HepG2 (cell line): ENCODE data around the gene ZSWIM6. TPM values are rescaled to one million over a fixed set of nuclear protein-coding genes. Genes with fewer than 3 reads are reported as not detected.

ENCODE experiments used
- ATAC-seq: fragments of 200-7000 bp; cut with Tn5 transposase; 3 replicates; pipeline ENCODE4 v1.9.1; 2020; ENCODE audit warnings: mild to moderate bottlenecking, moderate library complexity
- BruUV-seq: library from RNA; stranded (reverse); fragments of 400-500 nt; replicated peaks from 2 replicates; lab custom pipeline; 2021; lab: Mats Ljungman, UMichigan
- CTCF ChIA-PET: fragments of 300-600 bp; formaldehyde crosslinking; extraction: SDS; loops from one replicate; lab custom pipeline; 2021; ENCODE audit warnings: low total read pairs, inconsistent platforms, low intra/inter-chr PET ratio; lab: Yijun Ruan, JAX
- POLR2A ChIA-PET: fragments of 350-600 bp; sonication (Branson Sonifier 250); formaldehyde crosslinking; loops from one replicate; lab custom pipeline; 2020; ENCODE audit warnings: antibody characterized with exemption, inconsistent platforms; lab: Yijun Ruan, JAX
- DNase-seq: peaks from one replicate; pipeline ENCODE4 v3.0.0-alpha.2; 2015; ENCODE audit warnings: low spot score
- FAIRE-seq: peaks from 3 replicates; lab custom pipeline; 2011; peaks lifted over from hg19 to GRCh38; lab: Jason Lieb, UNC
- H2AFZ ChIP-seq: one replicate; pipeline ENCODE4 v1.6.1; 2011; ENCODE audit warnings: low read length, inconsistent platforms
- H3K27ac ChIP-seq: fragments of 300-600 bp; 3 replicates; pipeline ENCODE4 v1.8.0; 2011; ENCODE audit warnings: mixed run types, mild to moderate bottlenecking, mixed read lengths, low read length, inconsistent platforms; ENCODE audit not compliant: insufficient read depth; ENCODE audit errors: extremely low read length
- H3K27me3 ChIP-seq, 2 experiments: fragments of 200-600 bp in 1 of 2; 2 replicates in 1 of 2; 3 replicates in 1 of 2; pipeline versions ENCODE4 v1.6.0 to v1.8.0; 2011; ENCODE audit warnings: low read length in 2 of 2, mild to moderate bottlenecking in 2 of 2, moderate library complexity in 2 of 2, inconsistent platforms in 1 of 2; ENCODE audit not compliant: insufficient read depth in 2 of 2, control insufficient read depth in 1 of 2
- H3K36me3 ChIP-seq, 2 experiments: fragments of 200-600 bp in 1 of 2; replicated peaks in 1 of 2; 2 replicates in 1 of 2; 3 replicates in 1 of 2; pipeline versions ENCODE4 v1.5.1 to v1.8.0; 2011; ENCODE audit warnings: low read length in 2 of 2, inconsistent platforms in 1 of 2; ENCODE audit not compliant: insufficient read depth in 2 of 2, control insufficient read depth in 1 of 2
- H3K4me1 ChIP-seq: 2 replicates; pipeline ENCODE4 v1.5.1; 2012; ENCODE audit warnings: low read length, inconsistent platforms; ENCODE audit not compliant: insufficient read depth
- H3K4me2 ChIP-seq: 2 replicates; pipeline ENCODE4 v1.6.0; 2011; ENCODE audit warnings: low read depth, low read length, inconsistent platforms
- H3K4me3 ChIP-seq, 3 experiments: fragments of 200-600 bp in 1 of 3; sonication (generic), shearing (Covaris generic) in 1 of 3; replicated peaks in 1 of 3; 2 replicates each; pipeline ENCODE4 v1.5.1; 2011 to 2016; ENCODE audit warnings: low read length in 3 of 3, inconsistent platforms in 2 of 3, low read depth in 2 of 3, mild to moderate bottlenecking in 2 of 3, control low read depth in 1 of 3, mixed read lengths in 1 of 3; ENCODE audit not compliant: insufficient read depth in 1 of 3
- H3K79me2 ChIP-seq: one replicate; pipeline ENCODE4 v1.6.1; 2011; ENCODE audit warnings: low read length, inconsistent platforms; ENCODE audit not compliant: insufficient read depth
- H3K9ac ChIP-seq: 2 replicates; pipeline ENCODE4 v1.6.0; 2011; ENCODE audit warnings: mild to moderate bottlenecking, low read depth, low read length, inconsistent platforms; ENCODE audit not compliant: insufficient read depth
- H3K9me3 ChIP-seq: 2 replicates; pipeline ENCODE4 v1.5.1; 2012; ENCODE audit warnings: mild to moderate bottlenecking, low read length
- H4K20me1 ChIP-seq: 2 replicates; pipeline ENCODE4 v1.6.0; 2011; ENCODE audit warnings: inconsistent platforms, mild to moderate bottlenecking, low read length, moderate library complexity; ENCODE audit not compliant: insufficient read depth
- ARNTL ChIP-seq: sonication (generic); formaldehyde crosslinking; IDR thresholded peaks from 2 replicates; pipeline ENCODE4 v1.4.0; 2020; ENCODE audit warnings: mild to moderate bottlenecking, missing genetic modification reagents
- CCAR2 ChIP-seq: fragments of 200-400 bp; formaldehyde crosslinking; optimal IDR thresholded peaks from 2 replicates; pipeline ENCODE3; 2018; ENCODE audit warnings: low read depth, mild to moderate bottlenecking, low read length, moderate library complexity
- CREB1 ChIP-seq, 2 experiments: fragments of 450-650 bp in 1 of 2; IDR thresholded peaks; 2 replicates each; pipeline ENCODE4 v1.6.1; 2016 to 2017; ENCODE audit warnings: control low read depth in 1 of 2, mild to moderate bottlenecking in 1 of 2, missing compliant biosample characterization in 1 of 2, missing genetic modification characterization in 1 of 2
- DNMT1 ChIP-seq: sonication (generic); formaldehyde crosslinking; IDR thresholded peaks from 2 replicates; pipeline ENCODE4 v1.5.1; 2020; ENCODE audit warnings: mild to moderate bottlenecking, missing genetic modification reagents
- ERF ChIP-seq: IDR thresholded peaks from 2 replicates; pipeline ENCODE4 v1.6.1; 2018; ENCODE audit warnings: missing biosample characterization, missing genetic modification reagents
- FOXA3 ChIP-seq: IDR thresholded peaks from 2 replicates; pipeline ENCODE4 v1.6.1; 2016; ENCODE audit warnings: missing genetic modification reagents, missing compliant biosample characterization
- FOXM1 ChIP-seq: sonication (generic); formaldehyde crosslinking; IDR thresholded peaks from 2 replicates; pipeline ENCODE4 v1.5.0; 2020; ENCODE audit warnings: missing genetic modification reagents
- HDAC1 ChIP-seq: sonication (generic); formaldehyde crosslinking; IDR thresholded peaks from 2 replicates; pipeline ENCODE4 v1.5.1; 2020; ENCODE audit warnings: mild to moderate bottlenecking, missing genetic modification reagents
- KDM3A ChIP-seq: IDR thresholded peaks from 2 replicates; pipeline ENCODE4 v1.6.1; 2018; ENCODE audit warnings: low read depth, missing compliant biosample characterization
- SP1 ChIP-seq, 2 experiments: fragments of 450-650 bp in 1 of 2; sonication (generic) in 1 of 2; formaldehyde crosslinking in 1 of 2; IDR thresholded peaks; 2 replicates each; pipeline versions ENCODE4 v1.4.0 to v1.6.1; 2016 to 2020; ENCODE audit warnings: missing genetic modification reagents in 1 of 2
- SP4 ChIP-seq: sonication (generic); formaldehyde crosslinking; IDR thresholded peaks from 2 replicates; pipeline ENCODE4 v1.8.1; 2023; ENCODE audit warnings: mild to moderate bottlenecking, missing genetic modification reagents
- SRSF4 ChIP-seq: fragments of 200-400 bp; formaldehyde crosslinking; IDR thresholded peaks from one replicate; pipeline ENCODE4 v1.6.1; 2018; ENCODE audit warnings: mild to moderate bottlenecking, low read depth, low read length, moderate library complexity; ENCODE audit not compliant: poor library complexity, severe bottlenecking
- ZFX ChIP-seq: sonication (generic); formaldehyde crosslinking; IDR thresholded peaks from 2 replicates; pipeline ENCODE4 v1.4.0; 2020; ENCODE audit warnings: mild to moderate bottlenecking, low read depth, missing genetic modification reagents, moderate library complexity
- ZNF354B ChIP-seq: sonication (generic); formaldehyde crosslinking; IDR thresholded peaks from 2 replicates; pipeline ENCODE4 v1.8.0; 2022; ENCODE audit warnings: mild to moderate bottlenecking, missing genetic modification reagents
- ZNF441 ChIP-seq: sonication (generic); formaldehyde crosslinking; IDR thresholded peaks from 2 replicates; pipeline ENCODE4 v1.7.0; 2021; ENCODE audit warnings: missing genetic modification reagents, borderline replicate concordance
- ZNF496 ChIP-seq: sonication (generic); formaldehyde crosslinking; IDR thresholded peaks from 2 replicates; pipeline ENCODE4 v1.8.1; 2023; ENCODE audit warnings: mild to moderate bottlenecking, moderate library complexity, missing genetic modification reagents; ENCODE audit not compliant: insufficient replicate concordance
- WGBS: methylation state at CpG from one replicate; pipeline ENCODE4 v1.1.6; 2017; ENCODE audit warnings: low lambda C conversion rate; 5-methylcytosine and 5-hydroxymethylcytosine counted together
- in situ Hi-C: cut with HindIII; loops from 2 replicates; pipeline ENCODE4 v1.10.0; 2017; ENCODE audit warnings: low pct_unique_long_range_greater_than_20kb; ENCODE audit not compliant: extremely low pct_ligation_motif_present
- intact Hi-C: fragments of 100-400 bp; cut with micrococcal nuclease; formaldehyde crosslinking; loops from one replicate; pipeline ENCODE4 v1.10.0; 2022; ENCODE audit not compliant: unreplicated experiment
- polyA plus RNA-seq, 8 experiments: library from polyadenylated mRNA; depleted of rRNA in 3 of 8; stranded (reverse) in 7 of 8; unstranded in 1 of 8; fragments of >200 nt; fragmentation: Illumina TruSeq in 4 of 8; extraction: Trizol in 4 of 8; gene quantifications; 2 replicates each; pipeline versions ENCODE4 v1.2.1 to v1.2.3, GENCODE V29; 2011 to 2016; ENCODE audit warnings: low read depth in 4 of 8, missing spikeins in 1 of 8, mixed read lengths in 1 of 8; ENCODE audit not compliant: insufficient read depth in 1 of 8
- total RNA-seq, 5 experiments: library from RNA; depleted of rRNA; stranded (reverse); fragments of >200 nt; fragmentation: Illumina TruSeq; extraction: Trizol; gene quantifications; 2 replicates each; pipeline ENCODE4 v1.2.3, GENCODE V29; 2016; ENCODE audit warnings: low read depth in 1 of 5
- TF ChIP-seq, protein P1 (sequence below): sonication (generic); formaldehyde crosslinking; IDR thresholded peaks from 2 replicates; pipeline ENCODE4 v1.9.0; 2021; ENCODE audit warnings: missing genetic modification reagents, mild to moderate bottlenecking, borderline replicate concordance
- TF ChIP-seq, protein P2 (sequence below): sonication (generic); formaldehyde crosslinking; IDR thresholded peaks from 2 replicates; pipeline ENCODE4 v1.4.0; 2020; ENCODE audit warnings: low read depth, mild to moderate bottlenecking, missing genetic modification reagents

Gene ZSWIM6
- total and polyA plus RNA-seq, 2 of the 13 experiments (the other 11 are each of a cell fraction or from before 2014, with no cell fraction given) = 0.82 to 1.9 TPM

DNA sequence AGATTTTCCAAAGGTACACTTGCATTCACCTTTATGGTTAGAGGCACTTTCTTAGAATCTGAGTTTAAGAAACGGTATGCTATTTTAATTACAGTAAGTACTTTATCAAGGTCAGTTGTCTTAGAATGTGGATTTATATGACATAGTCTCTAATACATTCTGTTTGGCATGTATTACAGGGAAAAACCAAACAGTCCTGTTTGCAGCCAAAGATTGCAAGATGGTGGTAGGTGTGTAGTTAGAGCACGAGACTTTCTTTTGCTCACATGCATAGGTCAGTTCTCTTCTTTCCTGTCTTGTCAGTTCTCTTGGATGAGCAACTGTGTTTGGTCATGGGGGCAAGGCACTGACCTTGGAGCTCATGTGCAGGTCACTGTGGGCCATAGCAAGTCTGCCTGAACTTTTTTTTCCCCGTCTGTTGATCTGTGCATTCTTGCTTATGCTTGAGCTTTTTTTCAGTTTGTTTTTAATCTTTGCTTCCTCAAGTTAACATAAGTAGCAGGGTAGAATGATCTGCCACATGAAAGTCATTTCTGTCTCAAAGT lies 20.6 kb downstream of the ZSWIM6 start:
- no peak overlapping the region for H3K4me3 ChIP-seq
- CTCF ChIA-PET = no interaction called here
- ATAC-seq (no peak), FAIRE-seq (no peak), DNase-seq (no peak)
- H3K4me1 ChIP-seq = no peaks in the 10 kb centered on the region
- no peak overlapping the region for H3K9ac ChIP-seq
- no peak overlapping the region for H3K4me2 ChIP-seq
- POLR2A ChIA-PET = no interaction called here
- in situ Hi-C loops = no loop called here
- 62% methylated on average over 3 of the region's 3 CpGs for WGBS
- H4K20me1 ChIP-seq = no peaks in the 10 kb centered on the region
- H3K79me2 ChIP-seq = peaks cover 1% of the 10 kb centered on the region
- H3K27ac ChIP-seq = no peak overlapping the region
- BruUV-seq = no TSS peak
- no peaks in the 10 kb centered on the region for H3K36me3 ChIP-seq
- no peaks in the 10 kb centered on the region for H3K27me3 ChIP-seq
- no peak overlapping the region for H2AFZ ChIP-seq
- peaks cover 9% of the 10 kb centered on the region for H3K9me3 ChIP-seq
- intact Hi-C loops = no loop called here
- TF ChIP-seq KDM3A (CRISPR knock-in tag) (no peak), ZNF441 (CRISPR knock-in tag) (no peak), FOXM1 (CRISPR knock-in tag) (no peak), ZNF354B (CRISPR knock-in tag) (no peak), SP4 (no peak), ZNF496 (CRISPR knock-in tag) (no peak), FOXA3 (CRISPR knock-in tag) (no peak), DNMT1 (no peak)

DNA sequence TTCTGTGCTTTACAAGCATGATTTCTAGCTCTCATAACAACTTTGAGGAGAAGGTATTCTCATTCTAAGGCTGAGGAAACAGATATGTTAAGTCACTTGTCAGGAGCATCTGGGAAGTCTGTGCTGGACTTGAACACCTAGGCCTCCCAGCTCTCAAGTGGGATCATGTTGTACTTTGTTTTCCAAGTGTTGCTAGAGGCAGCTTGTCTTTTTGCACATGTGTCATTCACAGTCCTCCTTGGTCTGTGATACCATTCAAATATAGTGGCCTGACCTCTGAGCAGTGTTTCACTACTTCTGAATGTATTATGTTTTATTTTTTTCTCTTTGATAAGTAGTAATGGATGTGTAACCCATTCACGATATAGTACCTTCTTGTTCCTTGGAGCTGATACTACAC lies 21.2 kb downstream of the ZSWIM6 start:
- WGBS = 57% methylated on average over 1 of the region's 1 CpG
- CTCF ChIA-PET = no interaction called here
- TF ChIP-seq CREB1 (IDR thresholded peaks at IDR 0.05) (no peak), CREB1 (CRISPR knock-in tag; IDR thresholded peaks at IDR 0.05) (no peak), ARNTL (CRISPR knock-in tag) (no peak), SRSF4 (no peak), CCAR2 (no peak), SP1 (IDR thresholded peaks at IDR 0.05) (no peak), SP1 (CRISPR knock-in tag; IDR thresholded peaks at IDR 0.05) (no peak), HDAC1 (CRISPR knock-in tag) (no peak), ZFX (CRISPR knock-in tag) (no peak), ERF (no peak)
- TF ChIP-seq, protein P1, sequence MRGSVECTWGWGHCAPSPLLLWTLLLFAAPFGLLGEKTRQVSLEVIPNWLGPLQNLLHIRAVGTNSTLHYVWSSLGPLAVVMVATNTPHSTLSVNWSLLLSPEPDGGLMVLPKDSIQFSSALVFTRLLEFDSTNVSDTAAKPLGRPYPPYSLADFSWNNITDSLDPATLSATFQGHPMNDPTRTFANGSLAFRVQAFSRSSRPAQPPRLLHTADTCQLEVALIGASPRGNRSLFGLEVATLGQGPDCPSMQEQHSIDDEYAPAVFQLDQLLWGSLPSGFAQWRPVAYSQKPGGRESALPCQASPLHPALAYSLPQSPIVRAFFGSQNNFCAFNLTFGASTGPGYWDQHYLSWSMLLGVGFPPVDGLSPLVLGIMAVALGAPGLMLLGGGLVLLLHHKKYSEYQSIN (CRISPR knock-in tag) = no peak
- TF ChIP-seq, protein P2, sequence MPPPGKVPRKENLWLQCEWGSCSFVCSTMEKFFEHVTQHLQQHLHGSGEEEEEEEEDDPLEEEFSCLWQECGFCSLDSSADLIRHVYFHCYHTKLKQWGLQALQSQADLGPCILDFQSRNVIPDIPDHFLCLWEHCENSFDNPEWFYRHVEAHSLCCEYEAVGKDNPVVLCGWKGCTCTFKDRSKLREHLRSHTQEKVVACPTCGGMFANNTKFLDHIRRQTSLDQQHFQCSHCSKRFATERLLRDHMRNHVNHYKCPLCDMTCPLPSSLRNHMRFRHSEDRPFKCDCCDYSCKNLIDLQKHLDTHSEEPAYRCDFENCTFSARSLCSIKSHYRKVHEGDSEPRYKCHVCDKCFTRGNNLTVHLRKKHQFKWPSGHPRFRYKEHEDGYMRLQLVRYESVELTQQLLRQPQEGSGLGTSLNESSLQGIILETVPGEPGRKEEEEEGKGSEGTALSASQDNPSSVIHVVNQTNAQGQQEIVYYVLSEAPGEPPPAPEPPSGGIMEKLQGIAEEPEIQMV (CRISPR knock-in tag) = no peak

More for the DNA sequence above, 21.2 kb downstream of the ZSWIM6 start:
- FAIRE-seq (no peak), DNase-seq (no peak), ATAC-seq (no peak)
- Histone ChIP-seq H4K20me1 (no peaks in the 10 kb centered on the region), H3K4me1 (no peaks in the 10 kb centered on the region), H3K9ac (no peak overlapping the region), H3K27me3 (no peaks in the 10 kb centered on the region), H3K36me3 (no peaks in the 10 kb centered on the region), H2AFZ (no peak overlapping the region), H3K27ac (no peak overlapping the region), H3K9me3 (peaks cover 15% of the 10 kb centered on the region), H3K79me2 (peaks cover 1% of the 10 kb centered on the region), H3K4me2 (no peak overlapping the region), H3K4me3 (no peak overlapping the region)
- POLR2A ChIA-PET = no interaction called here
- BruUV-seq = no TSS peak
- intact Hi-C loops (no loop called here), in situ Hi-C loops (no loop called here)
